Measurements from ENCODE around the gene VSTM2A. TPM values are rescaled to one million over a fixed set of nuclear protein-coding genes. Genes with fewer than 3 reads are reported as not detected.

Gene VSTM2A
- polyA plus RNA-seq, 1 experiment, result not detected

DNA sequence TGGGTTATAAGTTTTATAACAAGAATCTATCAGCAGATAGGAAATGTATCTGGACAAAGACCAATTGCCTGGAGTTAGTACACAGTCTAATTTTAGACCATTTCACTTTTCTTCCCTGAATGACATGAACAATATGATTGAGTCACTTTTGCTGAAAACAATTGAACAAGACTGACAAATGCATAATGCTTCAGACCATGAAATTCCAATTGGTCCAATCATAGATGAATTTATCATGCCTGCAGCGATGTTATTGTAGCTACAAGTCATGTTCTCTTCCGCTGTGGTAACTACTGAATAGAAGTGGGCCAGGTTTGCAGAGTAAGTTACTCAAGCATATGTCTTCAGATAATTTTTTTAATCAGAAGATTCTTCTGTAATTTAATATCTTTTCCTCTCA, 73.4 kb downstream of the VSTM2A start:
- POLR2A ChIA-PET, result no interaction called here
- TF ChIP-seq, protein P1, sequence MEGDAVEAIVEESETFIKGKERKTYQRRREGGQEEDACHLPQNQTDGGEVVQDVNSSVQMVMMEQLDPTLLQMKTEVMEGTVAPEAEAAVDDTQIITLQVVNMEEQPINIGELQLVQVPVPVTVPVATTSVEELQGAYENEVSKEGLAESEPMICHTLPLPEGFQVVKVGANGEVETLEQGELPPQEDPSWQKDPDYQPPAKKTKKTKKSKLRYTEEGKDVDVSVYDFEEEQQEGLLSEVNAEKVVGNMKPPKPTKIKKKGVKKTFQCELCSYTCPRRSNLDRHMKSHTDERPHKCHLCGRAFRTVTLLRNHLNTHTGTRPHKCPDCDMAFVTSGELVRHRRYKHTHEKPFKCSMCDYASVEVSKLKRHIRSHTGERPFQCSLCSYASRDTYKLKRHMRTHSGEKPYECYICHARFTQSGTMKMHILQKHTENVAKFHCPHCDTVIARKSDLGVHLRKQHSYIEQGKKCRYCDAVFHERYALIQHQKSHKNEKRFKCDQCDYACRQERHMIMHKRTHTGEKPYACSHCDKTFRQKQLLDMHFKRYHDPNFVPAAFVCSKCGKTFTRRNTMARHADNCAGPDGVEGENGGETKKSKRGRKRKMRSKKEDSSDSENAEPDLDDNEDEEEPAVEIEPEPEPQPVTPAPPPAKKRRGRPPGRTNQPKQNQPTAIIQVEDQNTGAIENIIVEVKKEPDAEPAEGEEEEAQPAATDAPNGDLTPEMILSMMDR (IDR thresholded peaks at IDR 0.05; ENCODE audit: insufficient read depth, low read depth, low read length), result no peak

More for the DNA sequence above, 73.4 kb downstream of the VSTM2A start:
- DNase-seq (ENCODE audit: low read depth), result no peak
- Histone ChIP-seq H3K36me3 (ENCODE audit: control insufficient read depth, insufficient read depth, low read length) (no peaks in the 10 kb centered on the region), H3K27me3 (ENCODE audit: control insufficient read depth, insufficient read depth, low read length) (no peaks in the 10 kb centered on the region), H3K4me3 (ENCODE audit: low read depth, low read length) (no peak overlapping the region)
- CTCF ChIA-PET, result no interaction called here

Small RNA genes within 50 kb of the gene (small RNA-seq; reads per million reads assigned to genes)
- gene RNU6-1125P (ENCODE audit: insufficient read length, low read depth, low replicate concordance), result not detected

Other genes with a start within 250 kb of the VSTM2A start
- 91.4 and 236 TPM in 2 replicates for gene SEC61G, start 216.8 kb downstream of the VSTM2A start, polyA plus RNA-seq (2011; rRNA removed)